ENCODE results near the gene GRM8.

GRM8 gene

GRCh38 chr7:127208860-127209259 lies 43.9 kb downstream of the GRM8 start:
- H3K27me3 Mint-ChIP-seq, result no peaks in the 10 kb centered on the region
- H3K36me3 Mint-ChIP-seq (ENCODE audit: low read depth), result no peaks in the 10 kb centered on the region
- no peak overlapping the region for H3K4me3 Mint-ChIP-seq
- H3K9me3 Mint-ChIP-seq, result no peaks in the 10 kb centered on the region
- H3K4me1 Mint-ChIP-seq (ENCODE audit: low read depth), result no peaks in the 10 kb centered on the region
- intact Hi-C loops (cut with micrococcal nuclease), result no loop called here
- no peak overlapping the region for H3K27ac Mint-ChIP-seq

GRCh38 chr7:127208351-127208750 lies 44.4 kb downstream of the GRM8 start:
- Mint-ChIP-seq H3K9me3 (no peaks in the 10 kb centered on the region), H3K36me3 (ENCODE audit: low read depth) (no peaks in the 10 kb centered on the region), H3K4me3 (no peak overlapping the region), H3K4me1 (ENCODE audit: low read depth) (no peaks in the 10 kb centered on the region), H3K27ac (no peak overlapping the region), H3K27me3 (no peaks in the 10 kb centered on the region)
- intact Hi-C loops (cut with micrococcal nuclease), result no loop called here

- H3K36me3 Mint-ChIP-seq (ENCODE audit: low read depth), result no peaks in the 10 kb centered on the region
- H3K4me3 Mint-ChIP-seq, result no peak overlapping the region
- intact Hi-C loops (cut with micrococcal nuclease), result no loop called here
- H3K9me3 Mint-ChIP-seq, result no peaks in the 10 kb centered on the region
- no peaks in the 10 kb centered on the region for H3K4me1 Mint-ChIP-seq (ENCODE audit: low read depth)
- no peaks in the 10 kb centered on the region for H3K27me3 Mint-ChIP-seq
- H3K27ac Mint-ChIP-seq, result no peak overlapping the region
These were observed 44.9 kb downstream of the GRM8 start for GRCh38 chr7:127207806-127208205.

- Mint-ChIP-seq H3K27me3 (no peaks in the 10 kb centered on the region), H3K4me3 (no peak overlapping the region), H3K4me1 (ENCODE audit: low read depth) (no peaks in the 10 kb centered on the region), H3K27ac (no peak overlapping the region), H3K9me3 (no peaks in the 10 kb centered on the region), H3K36me3 (ENCODE audit: low read depth) (no peaks in the 10 kb centered on the region)
- intact Hi-C loops (cut with micrococcal nuclease), result no loop called here
These were observed 45.5 kb downstream of the GRM8 start for GRCh38 chr7:127207230-127207629.

GRCh38 chr7:127194571-127194970 lies 58.2 kb downstream of the GRM8 start:
- H3K27ac Mint-ChIP-seq, result no peak overlapping the region
- H3K4me3 Mint-ChIP-seq, result no peak overlapping the region
- H3K36me3 Mint-ChIP-seq (ENCODE audit: low read depth), result no peaks in the 10 kb centered on the region
- H3K4me1 Mint-ChIP-seq (ENCODE audit: low read depth), result no peaks in the 10 kb centered on the region
- intact Hi-C loops (cut with micrococcal nuclease), result no loop called here
- H3K9me3 Mint-ChIP-seq, result no peaks in the 10 kb centered on the region
- H3K27me3 Mint-ChIP-seq, result no peaks in the 10 kb centered on the region

- no peaks in the 10 kb centered on the region for H3K4me1 Mint-ChIP-seq (ENCODE audit: low read depth)
- H3K27me3 Mint-ChIP-seq, result no peaks in the 10 kb centered on the region
- H3K36me3 Mint-ChIP-seq (ENCODE audit: low read depth), result no peaks in the 10 kb centered on the region
- intact Hi-C loops (cut with micrococcal nuclease), result no loop called here
- no peak overlapping the region for H3K27ac Mint-ChIP-seq
- no peaks in the 10 kb centered on the region for H3K9me3 Mint-ChIP-seq
- no peak overlapping the region for H3K4me3 Mint-ChIP-seq
These were observed 62.9 kb downstream of the GRM8 start for GRCh38 chr7:127189886-127190285.

GRCh38 chr7:127189074-127189473 lies 63.7 kb downstream of the GRM8 start:
- no peaks in the 10 kb centered on the region for H3K27me3 Mint-ChIP-seq
- intact Hi-C loops (cut with micrococcal nuclease), result no loop called here
- H3K9me3 Mint-ChIP-seq, result no peaks in the 10 kb centered on the region
- no peak overlapping the region for H3K27ac Mint-ChIP-seq
- no peaks in the 10 kb centered on the region for H3K36me3 Mint-ChIP-seq (ENCODE audit: low read depth)
- H3K4me1 Mint-ChIP-seq (ENCODE audit: low read depth), result no peaks in the 10 kb centered on the region
- H3K4me3 Mint-ChIP-seq, result no peak overlapping the region

GRCh38 chr7:127187740-127188139 lies 65.0 kb downstream of the GRM8 start:
- Mint-ChIP-seq H3K36me3 (ENCODE audit: low read depth) (no peaks in the 10 kb centered on the region), H3K9me3 (no peaks in the 10 kb centered on the region), H3K27me3 (no peaks in the 10 kb centered on the region), H3K27ac (no peak overlapping the region), H3K4me3 (no peak overlapping the region), H3K4me1 (ENCODE audit: low read depth) (no peaks in the 10 kb centered on the region)
- intact Hi-C loops (cut with micrococcal nuclease), result no loop called here

- Mint-ChIP-seq H3K27me3 (no peaks in the 10 kb centered on the region), H3K27ac (no peak overlapping the region)
- intact Hi-C loops (cut with micrococcal nuclease), result no loop called here
These were observed 66.1 kb downstream of the GRM8 start for GRCh38 chr7:127186686-127187085.

GRCh38 chr7:127177156-127177555 lies 75.6 kb downstream of the GRM8 start:
- Mint-ChIP-seq H3K27ac (no peak overlapping the region), H3K36me3 (ENCODE audit: low read depth) (no peaks in the 10 kb centered on the region), H3K9me3 (peaks cover 52% of the 10 kb centered on the region)

More at GRCh38 chr7:127186686-127187085, 66.1 kb downstream of the GRM8 start:
- Mint-ChIP-seq H3K36me3 (ENCODE audit: low read depth) (no peaks in the 10 kb centered on the region), H3K9me3 (no peaks in the 10 kb centered on the region), H3K4me3 (no peak overlapping the region), H3K4me1 (ENCODE audit: low read depth) (no peaks in the 10 kb centered on the region)

GRCh38 chr7:127162366-127162765 lies 90.4 kb downstream of the GRM8 start:
- no peaks in the 10 kb centered on the region for H3K4me1 Mint-ChIP-seq (ENCODE audit: low read depth)
- H3K4me3 Mint-ChIP-seq, result no peak overlapping the region
- no peaks in the 10 kb centered on the region for H3K9me3 Mint-ChIP-seq
- no peaks in the 10 kb centered on the region for H3K27me3 Mint-ChIP-seq
- H3K27ac Mint-ChIP-seq, result no peak overlapping the region
- H3K36me3 Mint-ChIP-seq (ENCODE audit: low read depth), result no peaks in the 10 kb centered on the region
- intact Hi-C loops (cut with micrococcal nuclease), result no loop called here

More at GRCh38 chr7:127177156-127177555, 75.6 kb downstream of the GRM8 start:
- Mint-ChIP-seq H3K27me3 (no peaks in the 10 kb centered on the region), H3K4me1 (ENCODE audit: low read depth) (no peaks in the 10 kb centered on the region), H3K4me3 (no peak overlapping the region)
- intact Hi-C loops (cut with micrococcal nuclease), result no loop called here

- H3K36me3 Mint-ChIP-seq (ENCODE audit: low read depth), result no peaks in the 10 kb centered on the region
- no peaks in the 10 kb centered on the region for H3K4me1 Mint-ChIP-seq (ENCODE audit: low read depth)
- H3K4me3 Mint-ChIP-seq, result no peak overlapping the region
- intact Hi-C loops (cut with micrococcal nuclease), result no loop called here
- no peaks in the 10 kb centered on the region for H3K27me3 Mint-ChIP-seq
- no peak overlapping the region for H3K27ac Mint-ChIP-seq
- peaks cover 9% of the 10 kb centered on the region for H3K9me3 Mint-ChIP-seq
These were observed 94.1 kb downstream of the GRM8 start for GRCh38 chr7:127158659-127159058.

- Mint-ChIP-seq H3K27me3 (no peaks in the 10 kb centered on the region), H3K36me3 (ENCODE audit: low read depth) (no peaks in the 10 kb centered on the region), H3K9me3 (peaks cover 17% of the 10 kb centered on the region), H3K27ac (no peak overlapping the region), H3K4me3 (no peak overlapping the region), H3K4me1 (ENCODE audit: low read depth) (no peaks in the 10 kb centered on the region)
- intact Hi-C loops (cut with micrococcal nuclease), result no loop called here
These were observed 97.8 kb downstream of the GRM8 start for GRCh38 chr7:127154958-127155357.

GRCh38 chr7:127154101-127154500 lies 98.6 kb downstream of the GRM8 start:
- Mint-ChIP-seq H3K36me3 (ENCODE audit: low read depth) (no peaks in the 10 kb centered on the region), H3K4me1 (ENCODE audit: low read depth) (no peaks in the 10 kb centered on the region), H3K9me3 (peaks cover 17% of the 10 kb centered on the region), H3K27me3 (no peaks in the 10 kb centered on the region), H3K27ac (no peak overlapping the region), H3K4me3 (no peak overlapping the region)
- intact Hi-C loops (cut with micrococcal nuclease), result no loop called here

- no peak overlapping the region for H3K4me3 Mint-ChIP-seq
- H3K9me3 Mint-ChIP-seq, result peaks cover 17% of the 10 kb centered on the region
- H3K27me3 Mint-ChIP-seq, result no peaks in the 10 kb centered on the region
- intact Hi-C loops (cut with micrococcal nuclease), result no loop called here
- no peaks in the 10 kb centered on the region for H3K4me1 Mint-ChIP-seq (ENCODE audit: low read depth)
- H3K27ac Mint-ChIP-seq, result no peak overlapping the region
- H3K36me3 Mint-ChIP-seq (ENCODE audit: low read depth), result no peaks in the 10 kb centered on the region
These were observed 99.4 kb downstream of the GRM8 start for GRCh38 chr7:127153315-127153714.
